Jurkat, Clone E6-1 (cell line): ENCODE data around the gene OPRL1.
A peak's percentile ranks its signal among the peaks of the same experiment; 100 is the strongest.

Source experiments
- DNase-seq: peaks from one replicate; pipeline ENCODE4 v3.0.0-alpha.2; 2011; ENCODE audit warnings: low read depth, low spot score
- H3K4me3 ChIP-seq: 2 replicates; pipeline ENCODE4 v1.5.1; 2011; ENCODE audit warnings: mild to moderate bottlenecking, low read length, control low read depth, moderate library complexity

Gene OPRL1

GRCh38 chr20:64053841-64054661, 25.8 kb upstream of the OPRL1 start:
- H3K4me3 ChIP-seq: no peak overlapping the region
- DNase-seq: no peak

GRCh38 chr20:64055396-64055892, 24.4 kb upstream of the OPRL1 start:
- DNase-seq: no peak
- H3K4me3 ChIP-seq: no peak overlapping the region

GRCh38 chr20:64055893-64056638, 23.8 kb upstream of the OPRL1 start:
- no peak overlapping the region for H3K4me3 ChIP-seq
- DNase-seq: no peak

GRCh38 chr20:64056639-64056888, 23.3 kb upstream of the OPRL1 start:
- DNase-seq: no peak
- H3K4me3 ChIP-seq: no peak overlapping the region

GRCh38 chr20:64056889-64057627, 22.8 kb upstream of the OPRL1 start:
- H3K4me3 ChIP-seq: no peak overlapping the region
- DNase-seq: no peak

- H3K4me3 ChIP-seq: no peak overlapping the region
- DNase-seq: no peak
Measured at GRCh38 chr20:64057628-64058498, 22.0 kb upstream of the OPRL1 start.

- no peak for DNase-seq
- no peak overlapping the region for H3K4me3 ChIP-seq
Measured at GRCh38 chr20:64058536-64058935, 21.3 kb upstream of the OPRL1 start.

- no peak for DNase-seq
- H3K4me3 ChIP-seq: peak overlapping the region; percentile 67
Measured at GRCh38 chr20:64062276-64062595, 17.6 kb upstream of the OPRL1 start.

- peak within 1 kb of the TSS; percentile 67 for H3K4me3 ChIP-seq
- DNase-seq: peak; percentile 89
Measured at GRCh38 chr20:64062596-64063388, 17.1 kb upstream of the OPRL1 start, which contains the start of gene TCEA2. Gene TCEA2, plus strand, starts transcription at chr20:64063198. Its CDS starts 115 bp downstream, at chr20:64063313.

- DNase-seq: no peak
- peak overlapping the region; percentile 67 for H3K4me3 ChIP-seq
Measured at GRCh38 chr20:64063389-64064144, 16.3 kb upstream of the OPRL1 start.

GRCh38 chr20:64064145-64064698, 15.7 kb upstream of the OPRL1 start:
- DNase-seq: no peak
- peak overlapping the region; percentile 67 for H3K4me3 ChIP-seq

GRCh38 chr20:64065062-64065973, 14.6 kb upstream of the OPRL1 start:
- DNase-seq: peak; percentile 43

GRCh38 chr20:64065974-64066343, 13.9 kb upstream of the OPRL1 start:
- no peak overlapping the region for H3K4me3 ChIP-seq
- peak; percentile 81 for DNase-seq

More at GRCh38 chr20:64065062-64065973, 14.6 kb upstream of the OPRL1 start:
- peak overlapping the region; percentile 1; the same call in 1 of the 2 replicates for H3K4me3 ChIP-seq

GRCh38 chr20:64067005-64067632, 12.8 kb upstream of the OPRL1 start:
- H3K4me3 ChIP-seq: no peak overlapping the region
- no peak for DNase-seq

GRCh38 chr20:64067733-64068307, 12.1 kb upstream of the OPRL1 start:
- no peak overlapping the region for H3K4me3 ChIP-seq
- no peak for DNase-seq
